GM12873 (cell line): ENCODE results near the gene SIGLEC12.

Experiments used
- TF ChIP-seq, protein P1 (sequence below): IDR thresholded peaks from 2 replicates; pipeline ENCODE4 v1.5.1; 2012; ENCODE audit warnings: low read depth, mild to moderate bottlenecking, moderate library complexity, low read length, control low read depth; ENCODE audit not compliant: insufficient read depth; ENCODE audit errors: missing control alignments

SIGLEC12 gene

GRCh38 chr19:51448011-51448410, 53.6 kb downstream of the SIGLEC12 start:
- TF ChIP-seq, protein P1, sequence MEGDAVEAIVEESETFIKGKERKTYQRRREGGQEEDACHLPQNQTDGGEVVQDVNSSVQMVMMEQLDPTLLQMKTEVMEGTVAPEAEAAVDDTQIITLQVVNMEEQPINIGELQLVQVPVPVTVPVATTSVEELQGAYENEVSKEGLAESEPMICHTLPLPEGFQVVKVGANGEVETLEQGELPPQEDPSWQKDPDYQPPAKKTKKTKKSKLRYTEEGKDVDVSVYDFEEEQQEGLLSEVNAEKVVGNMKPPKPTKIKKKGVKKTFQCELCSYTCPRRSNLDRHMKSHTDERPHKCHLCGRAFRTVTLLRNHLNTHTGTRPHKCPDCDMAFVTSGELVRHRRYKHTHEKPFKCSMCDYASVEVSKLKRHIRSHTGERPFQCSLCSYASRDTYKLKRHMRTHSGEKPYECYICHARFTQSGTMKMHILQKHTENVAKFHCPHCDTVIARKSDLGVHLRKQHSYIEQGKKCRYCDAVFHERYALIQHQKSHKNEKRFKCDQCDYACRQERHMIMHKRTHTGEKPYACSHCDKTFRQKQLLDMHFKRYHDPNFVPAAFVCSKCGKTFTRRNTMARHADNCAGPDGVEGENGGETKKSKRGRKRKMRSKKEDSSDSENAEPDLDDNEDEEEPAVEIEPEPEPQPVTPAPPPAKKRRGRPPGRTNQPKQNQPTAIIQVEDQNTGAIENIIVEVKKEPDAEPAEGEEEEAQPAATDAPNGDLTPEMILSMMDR = no peak

DNA sequence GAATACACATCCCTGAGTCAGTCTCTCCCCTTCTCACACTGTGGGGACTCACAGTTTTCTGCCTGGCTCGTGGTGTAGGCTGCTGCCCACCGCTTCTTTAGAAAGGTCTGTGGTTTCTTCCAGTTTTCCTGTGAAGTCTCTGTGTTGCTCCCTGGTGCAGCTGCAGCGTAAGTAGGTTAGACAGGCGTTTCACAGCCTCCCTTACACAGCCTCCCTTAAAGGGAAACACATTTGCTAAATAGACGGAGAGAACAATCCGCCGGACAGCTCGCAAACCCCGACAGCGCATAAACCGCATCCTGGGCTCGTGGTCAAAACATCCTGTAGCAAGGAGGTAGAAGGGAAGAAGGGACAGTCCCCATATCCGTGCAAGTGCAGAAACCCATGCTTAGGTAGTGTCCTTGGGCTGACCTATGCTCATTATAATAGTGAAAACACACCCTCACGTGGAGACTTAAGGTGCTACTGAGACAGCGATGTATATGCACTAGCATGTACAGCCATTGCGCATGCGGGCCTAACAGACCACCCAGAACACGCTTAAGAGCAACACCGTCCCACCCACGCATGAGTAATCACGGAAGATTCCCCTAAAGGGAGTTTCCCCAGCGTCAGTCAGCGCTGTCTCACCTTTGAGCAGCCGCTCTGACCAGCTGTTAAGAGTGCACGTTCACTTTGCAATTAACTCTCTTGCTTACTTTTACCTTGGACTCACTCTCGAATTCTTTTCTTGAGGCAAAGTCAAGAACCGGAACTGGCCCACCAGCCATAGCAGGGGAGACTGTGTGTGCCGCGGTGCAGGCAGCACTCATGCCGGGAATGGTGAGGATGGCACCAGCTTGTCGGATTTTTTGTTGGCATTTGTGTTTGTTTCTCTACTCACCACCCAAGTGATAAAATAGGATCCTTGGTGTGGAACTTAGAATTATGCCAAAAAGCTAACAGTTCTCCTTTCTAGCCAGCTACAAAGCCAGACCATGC, 59.9 kb downstream of the SIGLEC12 start:
- TF ChIP-seq, protein P1 = no peak
